NOMO-1 (cell line): ENCODE data around the gene CFAP92.
A peak's percentile ranks its signal among the peaks of the same experiment; 100 is the strongest.

Source experiments
- DNase-seq, 2 experiments: peaks; one replicate each; lab custom pipeline; 2025; ENCODE audit not compliant: unreplicated experiment in 2 of 2; lab: John Stamatoyannopoulos, UW

CFAP92 gene

GRCh38 chr3:128872744-128873143, 121.1 kb downstream of the CFAP92 start:
- DNase-seq = no peak

GRCh38 chr3:128872282-128872681, 121.6 kb downstream of the CFAP92 start:
- DNase-seq = no peak

DNA sequence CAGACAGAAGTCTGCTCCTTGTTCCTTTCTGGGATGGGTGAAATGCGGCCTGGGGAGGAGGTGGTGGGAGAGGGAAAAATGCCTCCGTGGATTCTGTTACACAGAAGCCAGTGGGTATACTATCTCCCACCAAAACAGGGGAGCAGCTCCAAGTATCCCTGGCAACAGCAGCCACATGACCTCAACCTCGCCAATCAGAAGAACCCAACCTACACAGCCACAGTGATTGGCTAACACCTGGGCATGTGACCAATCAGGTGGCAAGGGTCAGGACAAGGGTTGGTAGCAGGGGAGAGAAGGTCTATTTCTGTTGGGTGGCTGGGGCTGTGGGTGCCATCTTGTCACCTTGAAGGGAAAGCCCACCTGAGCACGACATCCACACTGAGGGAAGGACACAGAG, 123.5 kb downstream of the CFAP92 start:
- DNase-seq = no peak

DNA sequence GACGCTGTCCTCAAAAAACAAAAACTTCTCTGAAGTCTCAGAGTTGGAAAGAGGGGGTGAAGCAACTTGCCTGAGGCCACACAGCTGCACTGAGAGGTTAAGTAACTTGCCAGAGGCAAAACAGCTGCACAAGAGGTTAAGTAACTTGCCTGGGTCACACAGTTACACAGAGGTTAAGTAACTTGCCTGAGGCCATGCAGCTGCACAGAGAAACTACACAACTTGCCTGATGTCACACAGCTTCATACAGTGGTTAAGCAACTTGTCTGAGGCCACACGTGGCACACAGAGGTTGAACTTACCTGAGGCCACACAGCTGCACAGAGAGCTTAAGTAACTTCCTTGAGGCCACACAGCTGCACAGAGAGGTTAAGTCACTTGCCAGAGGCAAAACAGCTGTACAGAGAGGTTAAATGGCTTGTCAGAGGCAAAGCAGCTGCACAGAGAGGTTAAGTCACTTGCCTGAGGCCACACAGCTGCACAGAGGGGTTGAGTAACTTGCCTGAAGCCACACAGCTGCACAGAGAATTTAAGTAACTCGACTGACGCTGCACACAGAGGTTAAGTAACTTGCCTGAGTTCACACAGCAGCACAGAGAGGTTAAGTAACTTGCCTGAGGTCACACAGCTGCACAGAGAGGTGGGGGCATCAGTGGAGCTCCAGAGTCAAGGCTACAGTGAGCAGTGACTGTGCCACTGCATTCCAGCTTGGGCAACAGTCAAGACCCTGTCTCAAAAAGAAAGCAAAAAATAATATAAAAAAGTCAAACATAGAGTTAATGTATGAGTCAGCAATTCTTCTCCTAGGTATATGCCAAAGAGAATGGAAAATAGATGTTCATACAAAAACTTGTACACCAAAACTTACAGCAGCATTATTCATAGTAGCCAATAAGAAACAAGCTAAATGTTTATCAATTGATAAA, 126.4 kb downstream of the CFAP92 start:
- DNase-seq = peak; percentile 36

DNA sequence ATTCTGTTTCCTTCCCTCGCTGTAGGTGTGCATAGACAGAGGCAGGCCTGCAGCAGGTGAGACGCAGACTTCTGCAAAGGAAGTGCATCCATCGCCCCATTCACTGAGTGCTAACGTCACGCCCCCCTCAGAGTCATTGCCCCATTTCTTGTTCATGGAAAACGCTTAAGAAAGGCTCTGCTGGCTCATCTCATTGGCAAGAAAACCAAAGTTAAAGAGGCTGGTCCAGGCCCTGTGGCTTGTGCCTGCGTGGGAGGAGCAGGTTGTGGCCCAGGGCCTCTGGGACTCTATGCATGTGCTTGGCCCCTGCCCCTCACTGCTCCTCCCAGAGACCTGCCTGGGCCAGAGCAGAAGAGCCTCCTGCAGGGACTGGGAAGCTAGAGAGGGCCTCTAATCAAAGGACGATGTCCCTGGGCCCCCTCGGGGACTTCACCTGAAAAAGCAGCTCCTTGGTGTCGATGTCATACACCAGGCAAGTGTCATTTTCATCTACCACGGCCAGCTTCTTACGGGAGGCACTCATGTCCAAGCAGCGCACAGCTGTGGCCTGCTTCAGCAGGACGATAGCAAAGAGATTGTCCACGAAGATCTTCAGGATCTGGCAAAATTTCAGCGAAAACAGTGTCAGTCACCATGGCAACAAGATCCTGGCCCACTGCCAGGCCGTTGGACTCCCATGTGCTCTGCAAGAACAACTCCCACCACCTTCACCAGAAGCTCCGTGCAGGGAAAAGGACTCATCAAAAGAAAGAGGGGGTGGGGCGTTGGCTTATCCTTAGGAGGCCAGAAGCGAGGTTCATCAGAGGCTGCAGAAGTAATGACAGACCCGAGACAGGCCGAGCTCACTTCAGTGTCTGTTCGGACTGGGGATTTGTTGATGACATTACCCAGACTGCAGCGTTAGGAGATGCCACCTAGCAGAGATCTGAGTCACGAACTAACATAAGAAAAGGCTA, 128.7 kb downstream of the CFAP92 start:
- peak; percentile 70 to 74 for DNase-seq

DNA sequence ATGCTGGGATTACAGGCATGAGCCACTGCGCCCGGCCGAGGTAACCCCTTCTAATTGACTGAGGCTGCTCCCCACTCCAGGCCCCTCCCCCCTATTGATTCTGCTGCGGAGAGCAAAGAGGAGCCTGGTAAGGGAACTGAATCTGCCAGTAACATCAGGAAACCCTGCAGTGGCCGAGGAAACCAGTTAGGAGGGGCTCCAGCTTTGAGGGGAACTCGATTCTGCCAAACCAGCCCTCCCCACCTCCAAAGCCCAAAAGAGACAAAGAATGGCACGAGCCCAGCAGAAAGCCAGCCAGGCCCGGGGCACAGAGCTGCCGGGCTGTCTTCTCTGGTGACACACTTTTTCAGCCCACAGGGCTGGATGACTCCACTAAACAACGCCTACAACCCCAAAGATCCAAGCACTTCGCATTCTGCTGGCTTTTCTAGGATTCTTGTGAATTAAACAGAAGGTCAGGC, 129.5 kb downstream of the CFAP92 start:
- DNase-seq = peak; percentile 91 to 92

GRCh38 chr3:128863560-128863959, 130.3 kb downstream of the CFAP92 start:
- no peak for DNase-seq

DNA sequence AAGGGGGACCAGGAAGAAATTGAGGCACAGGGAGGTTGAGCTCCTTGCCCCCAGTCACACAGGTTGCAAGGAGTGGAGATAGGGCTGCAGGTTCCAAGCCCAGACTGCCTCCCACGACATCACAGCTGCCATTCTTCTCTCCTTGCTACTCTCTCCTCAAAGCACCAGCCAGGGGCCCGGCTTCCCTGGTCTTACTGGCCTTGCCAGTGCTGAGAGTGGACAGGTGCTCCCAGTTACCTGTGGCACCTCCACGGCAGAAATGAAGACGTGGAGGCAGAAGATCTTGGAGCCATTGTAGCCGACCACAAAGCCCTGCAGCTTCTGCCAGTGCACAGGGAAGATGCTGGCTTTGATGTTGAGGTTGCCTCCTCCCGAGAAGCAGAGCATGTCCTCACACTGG, 132.4 kb downstream of the CFAP92 start:
- no peak for DNase-seq
